Ishikawa (cell line): Measurements from ENCODE around the gene PTPN2.

Source experiments
- CEBPB ChIP-seq: IDR thresholded peaks from 2 replicates; pipeline ENCODE4 v1.6.1; 2012
- EP300 ChIP-seq: IDR thresholded peaks from 2 replicates; pipeline ENCODE4 v1.6.1; 2012; ENCODE audit warnings: borderline replicate concordance
- FOXM1 ChIP-seq: IDR thresholded peaks from 2 replicates; pipeline ENCODE4 v1.6.1; 2012; ENCODE audit warnings: low read depth, borderline replicate concordance
- MAX ChIP-seq: IDR thresholded peaks from 2 replicates; pipeline ENCODE4 v1.6.1; 2012
- NFIC ChIP-seq: IDR thresholded peaks from 2 replicates; pipeline ENCODE4 v1.6.1; 2012
- RAD21 ChIP-seq: IDR thresholded peaks from 2 replicates; pipeline ENCODE4 v1.6.1; 2012; ENCODE audit warnings: low read depth
- TAF1 ChIP-seq: IDR thresholded peaks from 2 replicates; pipeline ENCODE4 v1.6.1; 2012; ENCODE audit warnings: low read depth, mild to moderate bottlenecking
- YY1 ChIP-seq: IDR thresholded peaks from 2 replicates; pipeline ENCODE4 v1.6.1; 2012; ENCODE audit warnings: low read depth
- TF ChIP-seq, protein P1 (sequence below): IDR thresholded peaks from 2 replicates; pipeline ENCODE4 v1.6.1; 2012; ENCODE audit warnings: low read depth, mild to moderate bottlenecking

GRCh38 chr18:12911025-12911928 lies 27.2 kb upstream of the PTPN2 start:
- TF ChIP-seq, protein P1, sequence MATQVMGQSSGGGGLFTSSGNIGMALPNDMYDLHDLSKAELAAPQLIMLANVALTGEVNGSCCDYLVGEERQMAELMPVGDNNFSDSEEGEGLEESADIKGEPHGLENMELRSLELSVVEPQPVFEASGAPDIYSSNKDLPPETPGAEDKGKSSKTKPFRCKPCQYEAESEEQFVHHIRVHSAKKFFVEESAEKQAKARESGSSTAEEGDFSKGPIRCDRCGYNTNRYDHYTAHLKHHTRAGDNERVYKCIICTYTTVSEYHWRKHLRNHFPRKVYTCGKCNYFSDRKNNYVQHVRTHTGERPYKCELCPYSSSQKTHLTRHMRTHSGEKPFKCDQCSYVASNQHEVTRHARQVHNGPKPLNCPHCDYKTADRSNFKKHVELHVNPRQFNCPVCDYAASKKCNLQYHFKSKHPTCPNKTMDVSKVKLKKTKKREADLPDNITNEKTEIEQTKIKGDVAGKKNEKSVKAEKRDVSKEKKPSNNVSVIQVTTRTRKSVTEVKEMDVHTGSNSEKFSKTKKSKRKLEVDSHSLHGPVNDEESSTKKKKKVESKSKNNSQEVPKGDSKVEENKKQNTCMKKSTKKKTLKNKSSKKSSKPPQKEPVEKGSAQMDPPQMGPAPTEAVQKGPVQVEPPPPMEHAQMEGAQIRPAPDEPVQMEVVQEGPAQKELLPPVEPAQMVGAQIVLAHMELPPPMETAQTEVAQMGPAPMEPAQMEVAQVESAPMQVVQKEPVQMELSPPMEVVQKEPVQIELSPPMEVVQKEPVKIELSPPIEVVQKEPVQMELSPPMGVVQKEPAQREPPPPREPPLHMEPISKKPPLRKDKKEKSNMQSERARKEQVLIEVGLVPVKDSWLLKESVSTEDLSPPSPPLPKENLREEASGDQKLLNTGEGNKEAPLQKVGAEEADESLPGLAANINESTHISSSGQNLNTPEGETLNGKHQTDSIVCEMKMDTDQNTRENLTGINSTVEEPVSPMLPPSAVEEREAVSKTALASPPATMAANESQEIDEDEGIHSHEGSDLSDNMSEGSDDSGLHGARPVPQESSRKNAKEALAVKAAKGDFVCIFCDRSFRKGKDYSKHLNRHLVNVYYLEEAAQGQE, result no peak
- TF ChIP-seq EP300 (no peak), FOXM1 (no peak), CEBPB (no peak), NFIC (no peak), MAX (no peak), TAF1 (no peak), YY1 (no peak), RAD21 (no peak)
